SIG-M5 (cell line): ENCODE data around the gene DPM1.

Source experiments
- DNase-seq: peaks from one replicate; lab custom pipeline; 2025; lab: John Stamatoyannopoulos, UW

DPM1 gene

DNA sequence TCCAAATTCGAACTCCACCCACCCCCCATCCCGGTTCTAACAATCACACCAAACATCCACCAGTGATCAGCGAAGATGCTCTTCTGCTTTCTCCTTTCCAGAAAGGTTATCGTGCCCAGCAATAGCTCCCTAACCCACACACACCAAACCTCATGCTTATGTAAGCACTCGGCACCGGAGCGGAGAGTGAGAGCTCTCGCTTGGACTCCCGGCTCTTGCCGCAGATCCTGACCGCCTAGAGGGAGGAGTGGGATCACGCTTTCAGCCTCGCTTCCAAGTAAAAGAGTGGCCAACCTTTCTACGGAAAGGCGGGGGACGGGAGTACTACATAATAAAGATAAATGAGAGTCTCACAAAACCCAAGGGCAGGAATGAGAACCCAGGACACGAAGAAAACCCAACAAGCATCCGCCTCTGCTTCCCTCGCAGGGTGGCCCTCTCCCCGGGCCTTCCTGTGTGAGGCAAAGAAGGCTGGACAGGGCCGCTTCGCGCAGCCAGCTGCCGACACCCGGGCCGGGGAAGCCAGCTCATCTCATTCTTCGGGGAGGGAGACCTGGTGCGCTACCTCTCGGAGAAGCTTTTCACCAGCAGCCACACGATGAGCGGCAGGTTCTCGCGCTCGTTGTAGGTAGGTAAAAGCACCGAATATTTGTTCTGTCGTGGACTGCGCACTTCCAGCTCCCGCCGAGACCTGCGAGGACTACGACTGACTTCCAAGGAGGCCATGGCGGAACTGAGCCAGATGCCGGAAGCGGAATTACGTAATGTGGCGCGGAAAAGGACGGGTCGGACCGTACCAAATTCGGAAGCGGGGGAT, at the start of gene DPM1:
Gene DPM1 (minus strand): TSS at position 735 of the 817 bp plus-strand sequence. CDS start 9 bp downstream, at position 726.
- no peak for DNase-seq

DNA sequence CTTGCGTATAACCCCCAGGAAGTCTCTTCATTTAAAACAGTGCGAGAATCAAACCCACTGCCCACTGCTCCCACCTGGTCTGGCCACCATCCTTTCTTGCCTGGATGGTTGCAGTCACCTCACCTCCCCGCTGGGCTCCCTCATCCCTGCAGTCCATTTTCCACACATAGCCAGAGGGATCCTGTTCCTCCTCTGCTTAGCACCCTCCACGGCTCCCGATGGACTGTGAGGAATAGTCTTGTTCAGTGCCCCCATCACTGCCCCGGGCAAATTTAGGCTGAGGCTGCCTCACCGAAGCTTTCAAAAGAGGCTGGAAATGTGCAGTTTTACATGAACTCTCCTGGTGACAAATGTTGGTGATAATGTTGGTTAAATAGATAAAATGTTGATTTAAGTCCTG, 46.9 kb upstream of the DPM1 start:
- DNase-seq: no peak

DNA sequence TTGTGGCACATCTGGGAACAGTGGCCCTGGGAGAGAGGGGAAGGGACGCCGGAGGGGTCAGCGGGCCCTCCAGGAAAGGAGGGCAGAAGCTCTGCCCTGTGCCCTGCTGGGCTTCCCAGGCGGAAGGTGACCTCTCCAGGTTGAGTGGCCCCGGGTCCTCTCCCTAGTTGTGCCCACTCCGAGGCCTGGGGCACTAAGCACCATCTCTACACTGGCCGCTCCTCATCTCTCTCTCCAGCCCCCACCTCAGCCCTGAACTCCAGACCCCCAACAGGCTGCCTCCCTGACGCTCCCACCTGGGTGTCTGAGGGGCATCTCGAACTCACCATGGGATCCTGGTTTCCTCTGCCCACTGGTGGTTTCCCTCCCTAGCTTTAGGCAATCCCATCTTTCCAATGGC, 46.4 kb upstream of the DPM1 start:
- DNase-seq: no peak

DNA sequence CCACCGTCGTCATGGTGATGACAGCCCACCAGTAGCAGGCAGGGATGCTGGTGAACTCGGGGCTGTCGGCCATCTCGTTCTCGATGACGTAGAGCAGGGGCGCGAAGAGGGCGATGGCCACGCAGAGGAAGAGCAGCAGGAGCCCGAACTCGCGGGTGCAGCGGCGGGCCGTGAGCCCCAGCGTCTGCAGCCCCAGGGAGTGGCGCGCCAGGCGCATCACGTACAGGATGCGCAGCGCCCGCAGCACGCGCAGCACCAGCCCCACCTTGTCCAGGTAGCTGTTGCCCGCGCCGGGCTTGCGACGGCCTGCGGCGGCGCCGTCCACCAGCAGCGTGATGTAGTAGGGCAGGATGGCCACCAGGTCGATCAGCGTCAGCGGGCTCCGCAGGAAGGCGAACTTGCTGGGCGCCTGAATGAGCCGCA, 46.0 kb upstream of the DPM1 start:
- DNase-seq: no peak

DNA sequence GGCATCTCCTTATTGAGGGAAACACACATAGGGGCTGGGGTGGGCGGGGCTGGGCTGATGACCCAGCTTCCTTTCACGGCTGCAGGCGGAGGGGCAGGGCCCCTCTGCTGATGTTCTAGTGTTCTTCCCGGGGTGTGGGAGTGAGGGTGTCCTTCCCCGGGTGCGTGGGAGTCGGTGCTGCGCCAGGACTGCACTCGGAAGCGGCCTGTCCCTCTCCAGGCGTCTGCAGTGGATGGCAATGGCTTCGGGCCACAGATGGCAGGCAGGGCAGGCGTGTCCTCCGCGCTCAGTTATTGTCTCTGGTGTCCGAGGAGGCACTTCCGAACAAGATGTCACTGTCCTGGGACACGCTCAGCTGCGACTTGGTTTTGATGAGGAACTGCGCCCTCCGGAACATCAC, 45.4 kb upstream of the DPM1 start:
- DNase-seq: no peak

DNA sequence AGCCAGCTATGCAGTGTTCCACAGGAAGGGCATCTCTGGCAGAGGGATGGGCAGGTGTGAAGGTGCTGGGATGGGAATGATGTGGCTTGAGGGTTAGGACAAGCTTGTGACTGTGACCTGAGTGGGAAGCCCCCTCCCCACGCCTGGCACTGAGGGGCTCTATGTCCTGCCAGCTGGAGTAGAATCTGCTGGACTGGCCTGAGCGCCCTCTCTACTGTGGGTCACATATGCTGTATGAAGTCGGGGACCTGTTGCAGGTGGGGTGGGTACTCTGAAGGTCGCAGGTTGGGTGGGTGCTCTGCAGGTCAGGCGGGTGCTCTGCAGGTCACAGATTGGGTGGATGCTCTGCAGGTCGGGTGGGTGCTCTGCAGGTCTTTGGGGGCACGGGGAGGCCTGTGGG, 44.3 kb upstream of the DPM1 start:
- DNase-seq: no peak

DNA sequence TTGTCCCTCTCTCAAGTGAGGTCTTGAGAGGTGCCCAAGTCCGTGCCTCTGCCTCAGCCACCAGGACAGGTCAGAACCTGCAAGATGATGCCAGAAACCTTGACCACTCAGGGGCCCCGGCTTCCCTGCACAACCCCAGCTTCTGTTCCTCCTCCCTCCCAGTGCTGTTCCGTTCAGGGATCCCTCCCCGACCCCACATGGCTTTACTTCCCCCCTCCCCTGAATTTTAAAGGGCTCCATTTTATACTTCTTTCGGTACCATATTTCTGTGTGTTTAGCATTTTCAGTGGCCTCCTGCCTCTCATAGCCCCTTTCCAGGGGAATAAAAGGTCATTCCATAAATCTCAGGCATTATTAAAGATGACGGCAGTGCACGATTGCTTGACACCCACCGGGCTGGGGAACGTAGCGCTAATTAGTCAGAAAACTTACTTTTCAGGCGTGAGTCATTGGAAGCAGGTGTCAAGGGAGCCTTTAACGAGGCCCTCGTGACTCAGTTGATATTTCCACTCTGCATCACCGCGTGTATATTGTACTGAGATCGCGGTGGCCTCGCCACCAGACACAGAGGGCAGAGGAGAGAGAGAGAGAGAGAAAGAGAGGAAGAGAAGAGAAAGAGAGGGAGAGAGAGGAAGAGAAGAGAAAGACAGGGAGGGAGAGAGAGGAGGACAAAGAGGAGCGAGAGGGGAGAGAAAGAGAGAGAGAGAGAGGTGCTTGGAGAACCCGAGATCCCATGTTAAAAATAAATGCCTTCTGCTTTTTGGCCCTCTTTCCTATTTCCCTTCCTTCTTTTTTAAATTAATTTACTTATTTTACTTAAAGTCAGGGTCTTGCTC, 43.3 kb upstream of the DPM1 start:
- no peak for DNase-seq

DNA sequence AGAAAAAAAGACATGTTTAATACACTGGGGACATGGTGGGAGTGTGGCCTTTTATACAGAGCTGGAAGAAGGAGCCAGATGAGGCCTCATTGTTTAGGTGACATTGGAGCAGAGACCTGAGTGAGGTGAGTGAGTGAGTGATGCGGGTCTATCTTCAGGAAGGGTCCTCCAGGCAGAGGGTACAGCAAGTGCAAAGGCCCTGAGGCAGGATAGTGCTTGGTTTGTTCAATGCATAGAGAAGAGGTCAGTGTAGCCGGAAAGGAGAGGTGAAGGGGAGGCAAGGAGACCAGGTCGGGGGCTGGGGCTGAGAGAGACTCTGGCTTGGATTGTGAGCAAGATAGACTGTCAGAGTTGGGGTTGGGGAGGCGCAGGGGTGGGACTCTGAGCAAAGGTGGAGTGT, 41.0 kb upstream of the DPM1 start:
- DNase-seq: no peak

DNA sequence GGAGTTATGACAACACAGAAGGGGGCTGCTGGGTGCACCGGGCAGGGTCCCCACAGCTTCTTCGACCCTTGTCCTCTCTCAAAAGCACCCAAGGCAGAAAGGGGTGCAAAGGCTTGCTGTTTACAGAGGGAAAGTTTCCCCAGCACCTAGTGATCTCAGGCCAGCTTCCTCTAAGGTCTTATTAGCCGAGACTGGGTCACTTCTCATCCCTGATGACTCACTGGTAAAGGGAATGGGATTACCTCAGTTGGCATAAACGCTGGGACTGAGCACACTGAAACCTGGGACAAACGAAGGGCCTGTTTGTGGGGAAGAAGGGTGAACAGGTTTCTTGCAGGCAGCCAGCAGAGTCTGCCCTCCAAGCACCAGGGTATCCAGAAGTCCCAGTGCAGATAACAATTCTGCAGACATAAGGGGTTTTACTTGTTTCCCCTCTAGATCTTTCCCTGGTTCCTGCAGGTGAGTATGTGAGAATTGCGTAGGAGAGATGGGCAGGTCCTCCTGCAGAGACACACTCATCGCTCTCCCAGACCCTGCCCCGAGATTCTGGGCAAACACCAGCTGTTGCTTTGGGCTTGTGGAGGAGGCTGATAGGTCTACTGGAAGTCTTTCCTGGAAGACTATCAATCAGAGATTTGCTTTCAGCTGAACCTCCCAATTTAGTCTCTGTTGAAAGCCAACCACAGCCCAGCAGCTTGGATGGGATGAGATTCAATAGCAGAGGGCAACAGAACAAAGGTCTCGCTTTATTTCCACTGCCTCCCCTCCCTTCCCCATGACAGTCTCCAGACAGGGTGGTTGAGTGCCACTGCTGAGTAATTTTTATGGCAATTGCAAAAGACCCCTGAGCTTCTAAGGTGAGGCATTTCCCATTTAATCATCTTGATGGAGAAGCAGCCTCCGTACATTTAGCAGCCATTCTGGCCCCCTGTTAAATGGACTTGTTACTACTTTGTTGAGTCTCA, 38.9 kb upstream of the DPM1 start:
- no peak for DNase-seq

DNA sequence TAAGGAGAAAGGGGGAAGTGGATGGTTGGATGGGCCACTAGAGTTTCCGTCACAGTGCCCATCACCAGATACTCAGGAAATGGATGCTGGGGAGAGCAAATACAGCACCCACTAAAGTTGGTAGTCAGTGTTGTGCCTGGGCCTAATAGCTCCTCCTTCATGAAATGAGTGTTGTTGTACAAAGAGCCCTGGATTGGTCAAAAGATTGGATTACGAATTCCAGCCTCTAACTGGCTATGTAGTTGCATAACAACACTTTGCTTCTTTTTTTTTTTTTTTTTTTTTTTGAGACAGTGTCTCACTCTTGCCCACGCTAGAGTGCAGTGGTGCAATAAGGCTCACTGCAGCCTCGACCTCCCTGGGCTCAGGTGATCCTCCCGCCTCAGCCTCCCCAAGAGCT, 37.2 kb upstream of the DPM1 start:
- no peak for DNase-seq

DNA sequence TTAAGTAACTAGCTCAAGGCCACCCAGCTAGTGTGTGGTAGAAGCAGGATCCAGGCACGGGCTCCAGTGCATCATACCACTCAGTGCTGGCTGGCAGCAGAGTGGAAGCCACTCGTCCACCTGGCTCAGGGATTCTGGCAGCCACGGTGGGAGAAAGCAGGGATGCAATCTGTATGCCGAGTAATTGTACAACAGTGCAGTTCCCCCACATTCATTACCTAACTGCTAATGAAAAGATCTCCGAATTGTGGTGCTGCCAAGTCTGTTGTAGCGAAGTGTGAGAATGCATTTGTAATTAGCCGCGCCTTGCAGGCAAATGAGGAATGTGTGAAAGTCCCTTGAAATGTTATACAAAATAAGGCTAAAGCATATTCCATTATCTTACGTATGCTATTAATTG, 35.5 kb upstream of the DPM1 start:
- DNase-seq: no peak

DNA sequence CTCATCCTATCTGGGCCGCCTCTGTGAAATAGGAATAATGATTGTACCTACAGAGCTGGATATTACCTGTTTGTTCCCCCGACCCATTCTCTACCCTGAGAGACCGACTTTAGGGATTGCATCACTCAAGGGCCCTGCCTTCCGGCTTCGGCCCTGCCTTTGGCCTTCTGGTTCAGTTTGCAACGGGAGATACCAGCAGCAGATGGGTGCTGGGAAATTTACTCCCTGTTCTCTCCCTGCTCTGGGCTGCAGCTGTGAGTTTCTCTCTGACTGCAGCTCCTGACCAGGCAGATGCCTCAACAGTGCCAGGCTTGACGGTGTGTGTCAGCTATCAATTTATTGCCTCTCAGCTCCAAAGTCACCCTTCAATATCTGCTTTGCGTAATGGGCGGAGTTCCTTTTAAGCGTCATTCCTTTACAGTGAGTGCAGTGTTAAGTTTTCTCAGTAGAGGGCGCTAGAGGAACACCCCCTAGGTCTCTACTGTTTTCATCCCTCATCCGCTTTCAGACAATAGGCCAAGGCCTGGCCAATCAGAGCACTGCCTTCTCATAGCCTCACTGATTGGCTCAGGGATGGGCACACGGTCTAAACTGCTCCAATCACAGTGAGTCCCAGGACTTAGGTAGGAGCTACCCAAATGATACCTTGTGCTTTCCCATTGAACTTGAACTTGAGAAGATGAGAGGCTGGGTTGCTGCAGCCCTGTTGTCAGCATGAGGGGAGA, 34.6 kb upstream of the DPM1 start:
- no peak for DNase-seq

DNA sequence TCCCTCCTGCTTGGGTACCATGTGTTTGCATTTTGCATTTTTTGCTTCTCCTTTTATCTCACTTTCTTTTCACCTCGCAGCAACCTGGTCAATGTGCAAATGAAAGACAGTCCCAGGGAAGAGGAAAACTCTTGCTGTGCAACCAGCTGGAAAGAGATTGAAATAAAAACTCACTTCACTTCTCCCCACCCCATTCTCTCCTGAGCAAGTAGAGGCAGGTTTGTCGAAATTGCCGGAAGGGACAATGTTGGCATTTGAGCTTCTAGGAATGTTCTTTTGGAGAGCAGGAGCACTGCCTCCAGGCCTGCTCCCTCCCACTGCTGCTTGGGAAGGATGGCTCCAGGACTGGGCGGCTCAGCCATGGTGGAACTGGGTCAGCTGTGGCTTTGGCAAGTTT, 34.0 kb upstream of the DPM1 start:
- DNase-seq: no peak

DNA sequence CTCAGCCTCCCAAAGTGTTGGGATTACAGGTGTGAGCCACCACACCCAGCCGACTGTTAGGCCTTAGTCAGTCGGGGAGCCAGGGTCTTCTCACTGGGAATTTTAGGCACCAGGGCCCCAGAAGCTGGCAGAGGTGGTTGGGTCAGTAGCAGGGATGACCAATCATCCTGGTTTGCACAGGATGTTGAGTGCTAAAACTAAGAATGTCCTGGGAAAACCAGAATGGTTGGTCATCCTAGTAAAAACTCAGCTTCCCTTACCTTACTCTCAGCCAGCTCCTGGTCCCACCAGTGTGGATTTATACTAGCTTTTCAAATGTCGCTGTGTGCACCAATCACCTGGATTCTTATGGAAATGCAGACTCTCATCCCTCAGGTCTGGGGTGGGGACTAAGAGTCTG, 32.7 kb upstream of the DPM1 start:
- no peak for DNase-seq

DNA sequence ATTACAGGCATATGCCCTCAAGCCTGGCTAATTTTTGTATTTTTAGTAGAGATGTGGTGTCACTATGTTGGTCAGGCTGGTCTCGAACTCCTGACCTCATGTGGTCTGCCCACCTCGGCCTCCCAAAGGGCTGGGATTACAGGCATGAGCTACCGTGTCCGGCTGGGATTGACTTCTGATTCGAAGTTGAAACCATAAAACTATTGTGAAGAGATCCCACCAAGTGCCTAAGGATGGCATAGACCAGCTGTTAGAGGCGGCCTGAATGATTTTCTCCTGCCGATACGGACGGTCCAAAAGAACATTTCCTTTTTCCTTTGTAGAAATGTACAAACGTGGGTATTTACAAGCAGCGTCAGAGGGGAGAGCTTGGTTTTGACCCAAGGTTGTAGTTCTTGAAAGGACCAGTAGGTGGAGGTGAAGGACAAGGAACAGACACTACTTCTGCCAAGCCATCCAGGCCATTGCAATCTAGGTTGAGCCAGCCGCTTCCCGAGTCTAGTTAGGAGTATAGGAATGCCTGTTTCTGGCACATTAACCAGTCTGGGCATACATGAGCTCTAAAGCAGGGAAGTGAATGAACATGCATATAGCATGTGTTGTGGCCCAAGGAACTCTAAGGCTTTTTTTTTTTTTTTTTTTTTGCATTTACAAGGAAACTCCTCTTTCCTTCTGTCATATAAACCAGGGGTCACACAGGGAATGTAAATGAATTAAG, 29.3 kb upstream of the DPM1 start:
- DNase-seq: no peak

DNA sequence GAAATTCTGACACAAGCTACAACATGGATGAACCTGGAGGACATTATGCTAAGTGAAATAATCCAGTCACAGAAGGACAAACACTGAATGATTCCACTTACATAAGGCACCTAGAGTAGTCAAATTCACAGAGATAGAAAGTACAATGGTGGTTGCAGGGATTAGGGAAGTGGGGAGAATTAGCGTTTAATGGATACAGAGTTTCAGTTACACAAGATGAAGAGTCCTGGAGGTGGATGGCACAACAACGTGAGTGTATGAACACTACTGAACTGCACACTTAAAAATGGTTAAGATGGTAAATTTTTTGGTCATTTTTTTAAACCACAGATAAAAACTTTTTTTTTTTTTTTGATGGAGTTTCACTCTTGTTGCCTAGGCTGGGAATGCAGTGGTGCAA, 25.0 kb upstream of the DPM1 start:
- DNase-seq: no peak

DNA sequence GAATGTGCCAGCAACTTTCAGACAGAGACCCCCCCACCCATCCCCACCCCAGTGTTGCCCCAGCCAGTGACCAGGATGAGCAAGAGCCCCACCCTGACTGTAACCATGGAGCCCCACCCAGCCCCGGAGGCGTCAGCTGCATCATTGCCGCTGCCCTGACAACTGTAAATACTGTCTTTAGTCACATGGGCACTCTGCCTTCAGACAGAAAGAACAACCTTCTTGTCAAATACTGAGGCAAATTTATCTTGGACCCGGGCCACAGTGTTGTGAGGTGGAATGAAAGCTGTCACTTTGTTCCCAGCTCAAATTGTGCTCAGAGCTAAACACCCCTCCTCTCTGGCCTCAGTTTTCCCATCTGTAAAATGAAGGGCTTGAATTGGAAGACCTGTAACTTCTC, 24.0 kb upstream of the DPM1 start:
- DNase-seq: no peak

DNA sequence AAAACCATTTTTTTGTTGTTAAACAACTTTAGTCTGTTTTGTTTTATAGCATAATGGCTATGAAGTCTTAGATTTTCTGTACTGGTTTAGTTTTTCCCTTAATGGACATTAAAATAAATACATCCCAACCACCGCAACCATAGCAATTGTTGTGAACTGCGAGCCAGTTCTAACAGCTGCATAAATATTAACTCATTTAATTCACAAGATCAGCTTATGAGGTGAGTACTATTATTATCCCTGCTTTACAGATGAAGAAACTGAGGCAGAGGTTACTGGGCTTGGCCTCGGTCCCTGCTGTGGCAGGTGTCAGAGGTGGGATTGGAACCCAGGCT, 23.3 kb upstream of the DPM1 start:
- no peak for DNase-seq

DNA sequence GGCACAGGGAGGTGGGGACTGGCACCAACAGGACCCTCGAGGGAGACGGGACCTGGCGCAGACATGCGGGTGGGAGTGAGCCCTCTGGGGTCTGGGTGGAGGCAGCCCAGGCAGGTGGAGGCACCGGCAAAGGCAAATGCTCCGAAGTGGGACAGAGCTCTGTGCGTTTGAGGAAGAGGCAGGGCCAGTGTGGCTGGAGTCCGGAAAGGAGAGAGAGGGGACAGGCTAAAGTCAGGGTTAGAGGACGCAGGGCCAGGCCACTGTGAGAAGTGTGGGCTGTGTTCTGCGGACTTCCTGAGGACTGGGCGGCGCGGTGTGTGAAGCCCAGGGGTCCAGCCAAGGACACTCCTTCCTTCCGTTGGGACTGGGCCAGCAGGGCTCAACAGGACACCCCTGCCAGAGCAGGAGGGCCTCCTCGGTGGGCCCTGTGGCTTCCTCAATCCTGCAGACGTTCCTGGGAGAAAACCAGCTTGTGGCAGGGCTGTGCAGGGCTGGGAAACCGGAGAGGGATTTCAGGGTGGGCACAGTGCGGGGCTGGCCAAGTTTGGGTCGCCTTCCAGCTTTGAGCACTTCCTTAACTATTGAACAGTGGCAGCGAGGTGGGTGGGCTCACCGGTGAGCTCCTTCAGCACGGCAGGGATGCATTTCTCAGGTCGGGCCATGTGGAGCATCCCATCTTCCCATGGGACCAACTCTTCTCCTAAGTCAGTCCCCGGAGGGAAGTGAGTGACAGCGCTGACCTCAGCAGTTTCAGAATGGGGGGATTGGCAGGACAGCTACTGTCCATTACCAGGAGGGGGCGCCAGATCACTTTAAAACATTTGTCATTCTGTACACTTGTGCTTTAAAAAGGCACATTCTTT, 22.8 kb upstream of the DPM1 start:
- DNase-seq: no peak

DNA sequence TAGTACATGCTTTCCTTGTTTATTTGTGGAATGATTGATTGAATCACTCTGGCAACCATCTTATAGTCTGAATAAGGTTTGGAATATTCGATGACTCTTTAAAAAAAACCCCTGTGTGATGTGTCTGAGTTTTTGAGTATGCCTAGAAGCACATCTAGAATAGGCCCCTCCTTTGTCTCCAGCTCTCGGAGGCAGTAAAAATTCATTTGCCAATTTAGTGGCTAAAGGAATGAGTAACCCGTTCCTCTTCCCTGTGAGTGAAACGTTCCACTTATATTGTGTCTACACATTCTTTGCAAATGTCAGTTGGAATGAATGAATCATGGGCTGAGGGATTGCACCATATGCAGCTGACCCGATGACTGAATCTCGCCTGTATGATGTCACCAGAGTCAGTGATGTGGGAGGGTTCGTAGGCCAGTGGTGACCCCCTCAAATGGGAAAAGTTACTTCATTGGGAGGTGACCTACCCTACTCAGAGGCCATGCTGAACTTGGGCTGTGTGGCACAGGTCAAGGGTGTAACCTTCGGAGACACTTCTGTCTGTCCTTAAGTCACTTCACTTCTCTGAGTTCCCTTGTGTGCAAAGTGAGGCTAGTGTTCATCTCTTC, 21.8 kb upstream of the DPM1 start:
- peak; percentile 64 for DNase-seq
